GM10266 (cell line): Measurements from ENCODE around the gene ITPR1.

Experiments
- DNase-seq: peaks from one replicate; pipeline ENCODE4 v3.0.0; 2012; ENCODE audit errors: extremely low spot score
- CTCF ChIP-seq: IDR thresholded peaks from 2 replicates; pipeline ENCODE4 v1.5.1; 2012; ENCODE audit warnings: mild to moderate bottlenecking, low read depth; ENCODE audit not compliant: control insufficient read depth, insufficient read depth; ENCODE audit errors: missing control alignments

ITPR1 gene

GRCh38 chr3:4850928-4851265, 357.7 kb downstream of the ITPR1 start:
- no peak for TF ChIP-seq CTCF
- peak; percentile 36 for DNase-seq

- no peak for TF ChIP-seq CTCF
- no peak for DNase-seq
Measured at GRCh38 chr3:4852780-4853748, 359.9 kb downstream of the ITPR1 start.

- DNase-seq = no peak
- no peak for TF ChIP-seq CTCF
Measured at GRCh38 chr3:4853749-4854140, 360.6 kb downstream of the ITPR1 start.

- TF ChIP-seq CTCF = no peak
- DNase-seq = no peak
Measured at GRCh38 chr3:4855676-4856075, 362.5 kb downstream of the ITPR1 start.

GRCh38 chr3:4856136-4856535, 363.0 kb downstream of the ITPR1 start:
- TF ChIP-seq CTCF = no peak

GRCh38 chr3:4856564-4856963, 363.4 kb downstream of the ITPR1 start:
- no peak for DNase-seq

More at GRCh38 chr3:4856136-4856535, 363.0 kb downstream of the ITPR1 start:
- no peak for DNase-seq

GRCh38 chr3:4856986-4857385, 363.8 kb downstream of the ITPR1 start:
- TF ChIP-seq CTCF = no peak
- no peak for DNase-seq

More at GRCh38 chr3:4856564-4856963, 363.4 kb downstream of the ITPR1 start:
- TF ChIP-seq CTCF = no peak
